SK-N-SH (cell line): ENCODE results near the gene TMED8. TPM values are rescaled to one million over a fixed set of nuclear protein-coding genes. Genes with fewer than 3 reads are reported as not detected.

Source experiments
- CTCF ChIA-PET: fragments of 300-600, 350-600 bp; formaldehyde crosslinking; extraction: SDS; loops from one replicate; lab custom pipeline; 2021; lab: Yijun Ruan, JAX
- POLR2A ChIA-PET: fragments of 350-600 bp; sonication (Branson Sonifier 250); formaldehyde crosslinking; extraction: SDS; loops from one replicate; lab custom pipeline; 2020; ENCODE audit warnings: antibody characterized with exemption, inconsistent platforms; lab: Yijun Ruan, JAX
- DNase-seq: peaks from one replicate; pipeline ENCODE4 v3.0.0; 2012
- H2AFZ ChIP-seq: fragments of 200-600 bp; sonication (generic); 2 replicates; pipeline ENCODE4 v1.8.1; 2016; ENCODE audit warnings: antibody characterized with exemption, mild to moderate bottlenecking, low read depth
- H3F3A ChIP-seq: fragments of 200-600 bp; sonication (generic); replicated peaks from 2 replicates; pipeline ENCODE3; 2016; ENCODE audit warnings: antibody characterized with exemption, mild to moderate bottlenecking; ENCODE audit not compliant: insufficient read depth
- H3K27ac ChIP-seq, 2 experiments: fragments of 200-500 bp in 1 of 2; fragments of 200-600 bp in 1 of 2; sonication (Bioruptor generic) in 1 of 2; sonication (generic), shearing (Covaris generic) in 1 of 2; 2 replicates each; pipeline versions ENCODE4 v1.5.1 to v1.6.1; 2014 to 2016; ENCODE audit warnings: low read depth in 2 of 2, inconsistent platforms in 1 of 2, low read length in 1 of 2, mild to moderate bottlenecking in 1 of 2, mixed read lengths in 1 of 2
- H3K27me3 ChIP-seq: fragments of 200-600 bp; sonication (generic), shearing (Covaris generic); 2 replicates; pipeline ENCODE4 v1.6.1; 2016; ENCODE audit warnings: mixed run types; ENCODE audit not compliant: insufficient read depth
- H3K36me3 ChIP-seq, 2 experiments: fragments of 200-500 bp in 1 of 2; fragments of 200-600 bp in 1 of 2; sonication (Bioruptor generic) in 1 of 2; sonication (generic) in 1 of 2; replicated peaks in 1 of 2; 2 replicates each; pipeline versions ENCODE3 to v1.5.1; 2014 to 2016; ENCODE audit warnings: low read length in 1 of 2, mild to moderate bottlenecking in 1 of 2; ENCODE audit not compliant: insufficient read depth in 2 of 2, control insufficient read depth in 1 of 2
- H3K4me1 ChIP-seq, 2 experiments: fragments of 200-500 bp in 1 of 2; fragments of 200-600 bp in 1 of 2; sonication (Bioruptor generic) in 1 of 2; sonication (generic), shearing (Covaris generic) in 1 of 2; 2 replicates each; pipeline versions ENCODE4 v1.5.1 to v1.6.1; 2014 to 2016; ENCODE audit warnings: low read depth in 1 of 2, low read length in 1 of 2, mixed run types in 1 of 2; ENCODE audit not compliant: insufficient read depth in 2 of 2, control insufficient read depth in 1 of 2
- H3K4me2 ChIP-seq: fragments of 200-600 bp; sonication (generic), shearing (Covaris generic); 2 replicates; pipeline ENCODE4 v1.6.1; 2017; ENCODE audit warnings: mixed run types
- H3K4me3 ChIP-seq, 2 experiments: fragments of 200-500 bp in 1 of 2; fragments of 200-600 bp in 1 of 2; sonication (Bioruptor generic) in 1 of 2; sonication (generic), shearing (Covaris generic) in 1 of 2; 2 replicates each; pipeline versions ENCODE4 v1.5.1 to v1.8.1; 2014 to 2016; ENCODE audit warnings: low read depth in 2 of 2, inconsistent platforms in 1 of 2, low read length in 1 of 2, mild to moderate bottlenecking in 1 of 2, mixed read lengths in 1 of 2, moderate library complexity in 1 of 2
- H3K79me2 ChIP-seq: fragments of 200-600 bp; sonication (generic); 2 replicates; pipeline ENCODE4 v1.8.1; 2017; ENCODE audit warnings: mild to moderate bottlenecking; ENCODE audit not compliant: insufficient read depth
- H3K9ac ChIP-seq: fragments of 200-600 bp; sonication (generic); 2 replicates; pipeline ENCODE4 v1.6.1; 2017; ENCODE audit warnings: mixed run types
- H3K9me2 ChIP-seq: fragments of 200-600 bp; sonication (generic); 2 replicates; pipeline ENCODE4 v1.6.1; 2017; ENCODE audit warnings: mixed run types
- H3K9me3 ChIP-seq: fragments of 200-600 bp; sonication (generic); 2 replicates; pipeline ENCODE4 v1.6.1; 2017; ENCODE audit warnings: mixed run types, mild to moderate bottlenecking, moderate library complexity
- H4K20me1 ChIP-seq: fragments of 200-600 bp; sonication (generic); 2 replicates; pipeline ENCODE4 v1.6.1; 2017; ENCODE audit warnings: mild to moderate bottlenecking, mixed run types; ENCODE audit not compliant: insufficient read depth
- CHD2 ChIP-seq: fragments of 150-350 bp; IDR thresholded peaks from 2 replicates; pipeline ENCODE4 v1.6.1; 2018; ENCODE audit warnings: low read length; ENCODE audit not compliant: partially characterized antibody
- CTCF ChIP-seq: fragments of 200-600 bp; sonication (generic); IDR thresholded peaks from 2 replicates; pipeline ENCODE4 v1.6.1; 2017; ENCODE audit warnings: antibody characterized with exemption, mild to moderate bottlenecking, moderate library complexity
- ELF1 ChIP-seq: IDR thresholded peaks from 2 replicates; pipeline ENCODE4 v1.4.0; 2012
- EZH2phosphoT487 ChIP-seq: fragments of 200-600 bp; sonication (generic); IDR thresholded peaks from 2 replicates; pipeline ENCODE4 v1.6.1; 2017; ENCODE audit warnings: low read depth, mixed run types, mild to moderate bottlenecking, antibody characterized with exemption, moderate library complexity, borderline replicate concordance
- FOSL2 ChIP-seq: IDR thresholded peaks from 2 replicates; pipeline ENCODE4 v1.4.0; 2012; ENCODE audit warnings: low read depth, mild to moderate bottlenecking, moderate library complexity, borderline replicate concordance
- FOXJ3 ChIP-seq: sonication (generic); formaldehyde crosslinking; IDR thresholded peaks from 2 replicates; pipeline ENCODE4 v1.5.1; 2020; ENCODE audit warnings: mild to moderate bottlenecking, missing genetic modification reagents
- MAX ChIP-seq: IDR thresholded peaks from 2 replicates; pipeline ENCODE4 v1.4.0; 2012; ENCODE audit warnings: low read depth
- MXI1 ChIP-seq: IDR thresholded peaks from 2 replicates; pipeline ENCODE4 v1.6.1; 2012; ENCODE audit warnings: mild to moderate bottlenecking, low read depth, low read length, improper control_type of control experiment
- NFIC ChIP-seq: IDR thresholded peaks from 2 replicates; pipeline ENCODE4 v1.4.0; 2012; ENCODE audit warnings: borderline replicate concordance
- NRF1 ChIP-seq: IDR thresholded peaks from 2 replicates; pipeline ENCODE4 v1.6.1; 2012; ENCODE audit warnings: low read depth, mild to moderate bottlenecking, low read length
- RAD21 ChIP-seq: IDR thresholded peaks from 2 replicates; pipeline ENCODE4 v1.6.1; 2012; ENCODE audit warnings: mild to moderate bottlenecking, low read length
- TCF12 ChIP-seq: IDR thresholded peaks from 2 replicates; pipeline ENCODE4 v1.4.0; 2012
- USF2 ChIP-seq: fragments of 150-350 bp; IDR thresholded peaks from 2 replicates; pipeline ENCODE4 v1.6.1; 2017; ENCODE audit warnings: antibody characterized with exemption, low read length, low read depth, borderline replicate concordance
- YY1 ChIP-seq: IDR thresholded peaks from 2 replicates; pipeline ENCODE4 v1.4.0; 2012; ENCODE audit warnings: low read depth, mild to moderate bottlenecking
- ZBTB33 ChIP-seq: IDR thresholded peaks from 2 replicates; pipeline ENCODE4 v1.4.0; 2012; ENCODE audit warnings: low read depth, borderline replicate concordance
- WGBS: methylation state at CpG from one replicate; pipeline ENCODE4 v1.1.6; 2017; ENCODE audit warnings: low lambda C conversion rate; 5-methylcytosine and 5-hydroxymethylcytosine counted together
- polyA plus RNA-seq, 3 experiments: library from polyadenylated mRNA; depleted of rRNA; stranded (reverse); fragments of >200 nt; gene quantifications; 2 replicates each; pipeline ENCODE4 v1.2.3, GENCODE V29; 2012

The TMED8 gene
- polyA plus RNA-seq, 1 of the 3 experiments (the other 2 are of a cell fraction), result 2.3 TPM

GRCh38 chr14:77299771-77300170 lies 77.1 kb downstream of the TMED8 start:
- no peaks in the 10 kb centered on the region for H3K79me2 ChIP-seq
- ChIA-PET POLR2A (no interaction called here), CTCF (interaction anchor here (1.7 to 7.3 kb wide), 5 partner anchors 14 to 160 kb away, joined by 4 to 143 read pairs (median 12); no protein-coding TSS in a partner anchor)
- no peak overlapping the region for H3K4me3 ChIP-seq
- H2AFZ ChIP-seq, result no peak overlapping the region
- TF ChIP-seq EZH2phosphoT487, result no peak
- no peak for TF ChIP-seq FOSL2
- no peak for TF ChIP-seq CHD2
- no peak for TF ChIP-seq MXI1
- peaks cover 3% of the 10 kb centered on the region for H4K20me1 ChIP-seq
- DNase-seq, result no peak
- H3K27ac ChIP-seq, result no peak overlapping the region
- H3F3A ChIP-seq, result peaks cover 14% of the 10 kb centered on the region
- no peaks in the 10 kb centered on the region for H3K9me3 ChIP-seq
- H3K36me3 ChIP-seq, result peaks cover 2 to 63% of the 10 kb centered on the region in 2 experiments
- H3K4me1 ChIP-seq, result peaks cover 2 to 19% of the 10 kb centered on the region in 2 experiments; a peak in 3 of 4 replicates
- H3K9me2 ChIP-seq, result no peaks in the 10 kb centered on the region
- no peak overlapping the region for H3K9ac ChIP-seq
- 90% methylated on average over 4 of the region's 4 CpGs for WGBS
- H3K4me2 ChIP-seq, result no peak overlapping the region
- no peaks in the 10 kb centered on the region for H3K27me3 ChIP-seq

GRCh38 chr14:77296906-77297305 lies 80.0 kb downstream of the TMED8 start:
- Histone ChIP-seq H3K27me3 (no peaks in the 10 kb centered on the region), H2AFZ (no peak overlapping the region), H3F3A (no peaks in the 10 kb centered on the region), H3K4me2 (no peak overlapping the region), H3K79me2 (no peaks in the 10 kb centered on the region), H3K9me2 (no peaks in the 10 kb centered on the region), H3K4me1 (peaks cover 0 to 2% of the 10 kb centered on the region in 2 experiments; a peak in 1 of 4 replicates), H3K4me3 (no peak overlapping the region), H3K9ac (no peak overlapping the region), H4K20me1 (no peaks in the 10 kb centered on the region), H3K9me3 (no peaks in the 10 kb centered on the region), H3K27ac (no peak overlapping the region; a peak in 1 of 4 replicates), H3K36me3 (peaks cover 13 to 61% of the 10 kb centered on the region in 2 experiments)
- ChIA-PET CTCF (interaction anchor here (2.0 to 3.2 kb wide), 2 partner anchors 19 to 146 kb away, joined by 8 to 9 read pairs; no protein-coding TSS in a partner anchor), POLR2A (no interaction called here)
- 96% methylated on average over 8 of the region's 8 CpGs for WGBS
- TF ChIP-seq TCF12 (no peak), ELF1 (no peak), NFIC (no peak), CTCF (no peak), RAD21 (no peak)
- no peak for DNase-seq

GRCh38 chr14:77296155-77296554 lies 80.7 kb downstream of the TMED8 start:
- ChIA-PET CTCF (interaction anchor here (2.0 to 3.2 kb wide), 2 partner anchors 19 to 145 kb away, joined by 8 to 9 read pairs; no protein-coding TSS in a partner anchor), POLR2A (no interaction called here)
- H3K9me2 ChIP-seq, result no peaks in the 10 kb centered on the region
- TF ChIP-seq NRF1, result no peak
- no peak for TF ChIP-seq FOXJ3 (CRISPR knock-in tag)
- TF ChIP-seq NFIC, result no peak
- TF ChIP-seq RAD21, result no peak
- no peak for TF ChIP-seq MAX
- TF ChIP-seq ZBTB33, result no peak
- TF ChIP-seq YY1, result no peak
- no peak for TF ChIP-seq USF2
- 83% methylated on average over 10 of the region's 13 CpGs for WGBS
- no peak overlapping the region for H3K4me3 ChIP-seq
- H3K9ac ChIP-seq, result no peak overlapping the region
- H3K36me3 ChIP-seq, result peaks cover 14 to 57% of the 10 kb centered on the region in 2 experiments
- H3K4me2 ChIP-seq, result no peak overlapping the region
- H3K27ac ChIP-seq, result no peak overlapping the region
- no peaks in the 10 kb centered on the region for H4K20me1 ChIP-seq
- no peak overlapping the region for H2AFZ ChIP-seq
- no peaks in the 10 kb centered on the region for H3K79me2 ChIP-seq
- no peaks in the 10 kb centered on the region for H3K27me3 ChIP-seq
- H3F3A ChIP-seq, result no peaks in the 10 kb centered on the region
- no peaks in the 10 kb centered on the region for H3K9me3 ChIP-seq
- H3K4me1 ChIP-seq, result peaks cover 0 to 2% of the 10 kb centered on the region in 2 experiments; a peak in 1 of 4 replicates
- no peak for DNase-seq
